Activated T-helper 17 cell treated with anti-CD3 and anti-CD28 coated beads, Interleukin-2, amount 50 U/mL, for 72 hours (primary cell): ENCODE data around the gene C1QTNF3. TPM values are rescaled to one million over a fixed set of nuclear protein-coding genes. Genes with fewer than 3 reads are reported as not detected.

Source experiments
- ATAC-seq: fragments of 150-1000 bp; cut with Tn5 transposase; replicated peaks from 2 replicates; pipeline ENCODE4 v1.10.0; 2021; ENCODE audit warnings: mild to moderate bottlenecking, moderate library complexity
- H3K27ac Mint-ChIP-seq: one replicate; pipeline ENCODE4 v1.8.0; 2022; ENCODE audit warnings: mixed read lengths
- H3K27me3 Mint-ChIP-seq: one replicate; pipeline ENCODE4 v1.8.0; 2022; ENCODE audit warnings: mixed read lengths
- H3K36me3 Mint-ChIP-seq: one replicate; pipeline ENCODE4 v1.8.0; 2022; ENCODE audit warnings: low read depth, mild to moderate bottlenecking, mixed read lengths
- H3K4me1 Mint-ChIP-seq: one replicate; pipeline ENCODE4 v1.8.0; 2022; ENCODE audit warnings: mixed read lengths
- H3K4me3 Mint-ChIP-seq: one replicate; pipeline ENCODE4 v1.8.0; 2022; ENCODE audit warnings: mild to moderate bottlenecking, mixed read lengths
- H3K9me3 Mint-ChIP-seq: one replicate; pipeline ENCODE4 v1.8.0; 2022; ENCODE audit warnings: mixed read lengths
- total RNA-seq, 2 donors: library from RNA; stranded (reverse); gene quantifications; one replicate each; pipeline ENCODE4 v1.2.3, GENCODE V29; 2022

The C1QTNF3 gene
- total RNA-seq, 2 donors from 2014 or later: 2.7 to 5.4 TPM

GRCh38 chr5:34058532-34058931, 15.5 kb upstream of the C1QTNF3 start:
- Mint-ChIP-seq H3K4me3 (no peak overlapping the region), H3K36me3 (peaks cover 6% of the 10 kb centered on the region), H3K27me3 (no peaks in the 10 kb centered on the region), H3K9me3 (peaks cover 4% of the 10 kb centered on the region), H3K27ac (no peak overlapping the region), H3K4me1 (no peaks in the 10 kb centered on the region)
- no peak for ATAC-seq

DNA sequence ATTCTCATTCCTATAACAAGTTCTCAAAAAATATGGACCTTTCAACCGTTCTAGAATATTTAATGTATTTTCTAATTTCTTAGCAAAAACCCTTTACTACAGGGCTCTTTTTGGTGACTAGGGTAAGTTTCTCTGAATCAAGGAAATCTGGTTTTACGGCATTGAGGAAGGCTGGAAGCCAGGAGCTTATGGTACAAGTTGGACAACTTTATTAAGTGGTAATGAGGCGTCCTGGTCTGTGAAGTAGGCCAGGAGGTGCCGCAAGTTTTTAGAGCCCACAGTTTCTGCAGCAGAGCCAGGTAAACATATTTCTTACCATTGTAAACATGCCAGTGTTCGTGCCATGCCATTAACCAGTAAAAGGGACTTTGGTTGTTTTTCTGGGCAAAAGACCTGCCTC, 14.6 kb upstream of the C1QTNF3 start:
- no peak overlapping the region for H3K27ac Mint-ChIP-seq
- no peaks in the 10 kb centered on the region for H3K9me3 Mint-ChIP-seq

GRCh38 chr5:34057118-34057517, 14.1 kb upstream of the C1QTNF3 start:
- Mint-ChIP-seq H3K36me3 (peaks cover 6% of the 10 kb centered on the region), H3K27me3 (no peaks in the 10 kb centered on the region), H3K4me1 (no peaks in the 10 kb centered on the region), H3K9me3 (no peaks in the 10 kb centered on the region), H3K4me3 (no peak overlapping the region), H3K27ac (no peak overlapping the region)
- ATAC-seq: peak; percentile 65

More for the DNA sequence above, 14.6 kb upstream of the C1QTNF3 start:
- no peak for ATAC-seq
- Mint-ChIP-seq H3K27me3 (no peaks in the 10 kb centered on the region), H3K4me3 (no peak overlapping the region), H3K36me3 (peaks cover 6% of the 10 kb centered on the region), H3K4me1 (no peaks in the 10 kb centered on the region)

DNA sequence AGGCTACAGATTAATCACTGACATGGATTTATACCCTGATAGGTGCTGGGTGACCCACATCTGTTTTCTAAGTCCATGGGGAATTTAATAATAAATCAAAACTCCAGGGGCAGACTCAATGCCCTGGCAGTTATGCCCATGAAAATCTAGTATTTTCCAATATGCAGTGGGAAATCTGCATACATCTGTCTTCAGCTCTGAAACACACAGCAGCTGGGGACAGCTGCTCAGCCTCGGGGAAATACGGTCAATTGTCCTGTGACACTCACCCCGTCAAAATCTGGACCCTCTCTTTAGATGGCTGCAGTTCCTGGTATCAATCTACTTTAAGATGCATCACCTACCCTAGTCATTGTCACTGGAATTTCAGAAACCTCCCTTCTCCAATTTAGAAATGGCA, 12.7 kb upstream of the C1QTNF3 start:
- no peaks in the 10 kb centered on the region for H3K4me1 Mint-ChIP-seq
- ATAC-seq: no peak
- H3K36me3 Mint-ChIP-seq: peaks cover 19% of the 10 kb centered on the region
- H3K4me3 Mint-ChIP-seq: no peak overlapping the region
- peaks cover 3% of the 10 kb centered on the region for H3K9me3 Mint-ChIP-seq
- H3K27me3 Mint-ChIP-seq: no peaks in the 10 kb centered on the region
- H3K27ac Mint-ChIP-seq: no peak overlapping the region

DNA sequence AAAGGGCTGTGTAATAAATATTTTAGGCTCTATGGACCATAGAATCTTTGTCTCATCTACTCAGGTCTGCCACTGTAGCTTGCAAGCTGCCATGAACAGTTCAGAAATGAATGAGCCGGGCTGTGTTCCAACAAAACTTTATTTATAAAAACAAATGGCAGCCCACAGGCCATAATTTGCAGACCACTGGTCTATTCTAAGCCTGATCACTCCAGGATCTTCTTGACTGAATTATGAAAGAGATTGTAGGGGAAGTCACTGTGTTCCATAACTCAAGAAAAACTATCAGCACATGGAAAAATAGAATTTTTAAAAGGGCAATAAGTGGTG, 11.4 kb upstream of the C1QTNF3 start:
- no peak overlapping the region for H3K27ac Mint-ChIP-seq
- no peaks in the 10 kb centered on the region for H3K27me3 Mint-ChIP-seq
- peaks cover 4% of the 10 kb centered on the region for H3K9me3 Mint-ChIP-seq
- no peaks in the 10 kb centered on the region for H3K4me1 Mint-ChIP-seq
- ATAC-seq: no peak
- H3K4me3 Mint-ChIP-seq: no peak overlapping the region
- peaks cover 19% of the 10 kb centered on the region for H3K36me3 Mint-ChIP-seq

- Mint-ChIP-seq H3K27me3 (no peaks in the 10 kb centered on the region), H3K27ac (no peak overlapping the region), H3K9me3 (peaks cover 4% of the 10 kb centered on the region), H3K36me3 (peaks cover 19% of the 10 kb centered on the region), H3K4me1 (no peaks in the 10 kb centered on the region), H3K4me3 (no peak overlapping the region)
- ATAC-seq: no peak
Observed at GRCh38 chr5:34053571-34054399, 10.8 kb upstream of the C1QTNF3 start.

DNA sequence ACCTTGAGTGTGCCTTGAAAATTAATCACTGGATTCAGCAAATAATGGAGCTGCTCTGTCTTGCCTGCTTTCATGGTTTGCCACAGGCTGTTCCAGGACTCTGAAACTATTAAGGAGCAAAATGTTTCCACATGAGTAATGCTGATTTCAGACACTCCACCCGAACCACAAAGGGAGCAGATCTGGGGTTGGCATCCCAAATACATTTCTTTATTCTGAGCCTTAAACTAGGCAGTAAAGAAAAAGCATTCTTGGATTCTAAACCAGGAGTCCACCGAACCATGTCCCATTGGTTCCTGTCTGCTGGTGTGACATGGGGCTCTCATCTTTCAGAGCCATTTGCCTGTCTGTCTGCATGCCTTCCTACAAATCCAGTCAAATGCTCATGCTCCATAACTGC, 10.1 kb upstream of the C1QTNF3 start:
- ATAC-seq: no peak
- H3K36me3 Mint-ChIP-seq: peaks cover 17% of the 10 kb centered on the region
- H3K27me3 Mint-ChIP-seq: no peaks in the 10 kb centered on the region
- no peak overlapping the region for H3K4me3 Mint-ChIP-seq
- H3K4me1 Mint-ChIP-seq: no peaks in the 10 kb centered on the region
- peaks cover 4% of the 10 kb centered on the region for H3K9me3 Mint-ChIP-seq
- no peak overlapping the region for H3K27ac Mint-ChIP-seq

GRCh38 chr5:34051374-34051980, 8.5 kb upstream of the C1QTNF3 start:
- no peak overlapping the region for H3K4me3 Mint-ChIP-seq
- no peak for ATAC-seq

GRCh38 chr5:34047774-34048572, 5.0 kb upstream of the C1QTNF3 start:
- Mint-ChIP-seq H3K4me3 (no peak overlapping the region), H3K36me3 (peaks cover 14% of the 10 kb centered on the region), H3K27me3 (no peaks in the 10 kb centered on the region), H3K9me3 (peaks cover 4% of the 10 kb centered on the region), H3K27ac (no peak overlapping the region), H3K4me1 (no peaks in the 10 kb centered on the region)
- ATAC-seq: no peak

More at GRCh38 chr5:34051374-34051980, 8.5 kb upstream of the C1QTNF3 start:
- Mint-ChIP-seq H3K9me3 (peaks cover 4% of the 10 kb centered on the region), H3K27me3 (no peaks in the 10 kb centered on the region), H3K36me3 (peaks cover 14% of the 10 kb centered on the region), H3K27ac (no peak overlapping the region), H3K4me1 (no peaks in the 10 kb centered on the region)

GRCh38 chr5:34047143-34047542, 4.1 kb upstream of the C1QTNF3 start:
- Mint-ChIP-seq H3K9me3 (peaks cover 4% of the 10 kb centered on the region), H3K4me1 (no peaks in the 10 kb centered on the region), H3K4me3 (no peak overlapping the region), H3K27ac (no peak overlapping the region), H3K36me3 (peaks cover 14% of the 10 kb centered on the region), H3K27me3 (no peaks in the 10 kb centered on the region)
- no peak for ATAC-seq

- Mint-ChIP-seq H3K4me3 (no peak overlapping the region), H3K27ac (no peak overlapping the region), H3K4me1 (no peaks in the 10 kb centered on the region), H3K9me3 (peaks cover 3% of the 10 kb centered on the region), H3K27me3 (no peaks in the 10 kb centered on the region), H3K36me3 (peaks cover 4% of the 10 kb centered on the region)
- no peak for ATAC-seq
Observed at GRCh38 chr5:34045996-34046395, 3.0 kb upstream of the C1QTNF3 start.

DNA sequence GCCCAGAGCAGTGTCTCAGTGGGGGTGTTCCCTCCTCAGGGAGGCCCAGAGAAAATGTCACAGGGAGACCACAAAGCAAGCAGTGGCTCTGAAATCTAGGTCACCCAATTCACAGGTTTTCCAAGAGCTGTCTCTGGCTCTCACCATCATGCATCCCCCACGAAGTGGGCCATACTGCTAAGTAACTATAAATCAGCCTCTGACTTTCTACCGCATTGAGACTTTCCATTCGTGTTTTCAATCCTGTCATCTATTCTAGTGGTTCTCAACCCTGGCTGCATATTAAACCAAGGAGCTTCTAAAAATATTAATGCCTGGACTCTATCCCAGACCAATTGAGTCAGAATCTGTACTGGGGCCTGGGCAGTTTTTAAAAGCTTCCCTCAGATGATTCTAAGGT, 2.0 kb upstream of the C1QTNF3 start:
- ATAC-seq: peak; percentile 42
- no peak overlapping the region for H3K4me3 Mint-ChIP-seq
- H3K36me3 Mint-ChIP-seq: no peaks in the 10 kb centered on the region
- H3K4me1 Mint-ChIP-seq: no peaks in the 10 kb centered on the region
- no peak overlapping the region for H3K27ac Mint-ChIP-seq
- H3K27me3 Mint-ChIP-seq: no peaks in the 10 kb centered on the region
- H3K9me3 Mint-ChIP-seq: no peaks in the 10 kb centered on the region

DNA sequence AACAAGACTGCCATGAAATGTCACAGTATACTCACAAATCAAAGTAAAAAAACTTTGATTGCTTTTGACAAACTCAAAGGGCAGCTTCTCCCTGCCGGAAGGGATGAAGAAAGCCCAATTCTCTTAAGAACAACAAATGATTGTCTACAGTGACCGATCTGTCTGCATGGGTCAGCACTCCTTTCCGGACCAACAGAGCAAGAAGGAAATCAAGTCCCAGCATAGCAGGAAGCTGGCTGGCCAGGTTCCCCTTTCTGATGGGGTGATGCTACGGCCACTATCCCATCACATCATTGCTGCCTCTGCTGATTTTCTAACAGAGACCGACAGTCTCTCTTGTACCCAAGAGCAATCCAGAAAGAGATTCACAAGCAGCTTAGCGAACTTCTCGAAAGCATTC, 692 bp downstream of the C1QTNF3 start:
- Mint-ChIP-seq H3K9me3 (peaks cover 3% of the 10 kb centered on the region), H3K4me1 (peaks cover 4% of the 10 kb centered on the region)

DNA sequence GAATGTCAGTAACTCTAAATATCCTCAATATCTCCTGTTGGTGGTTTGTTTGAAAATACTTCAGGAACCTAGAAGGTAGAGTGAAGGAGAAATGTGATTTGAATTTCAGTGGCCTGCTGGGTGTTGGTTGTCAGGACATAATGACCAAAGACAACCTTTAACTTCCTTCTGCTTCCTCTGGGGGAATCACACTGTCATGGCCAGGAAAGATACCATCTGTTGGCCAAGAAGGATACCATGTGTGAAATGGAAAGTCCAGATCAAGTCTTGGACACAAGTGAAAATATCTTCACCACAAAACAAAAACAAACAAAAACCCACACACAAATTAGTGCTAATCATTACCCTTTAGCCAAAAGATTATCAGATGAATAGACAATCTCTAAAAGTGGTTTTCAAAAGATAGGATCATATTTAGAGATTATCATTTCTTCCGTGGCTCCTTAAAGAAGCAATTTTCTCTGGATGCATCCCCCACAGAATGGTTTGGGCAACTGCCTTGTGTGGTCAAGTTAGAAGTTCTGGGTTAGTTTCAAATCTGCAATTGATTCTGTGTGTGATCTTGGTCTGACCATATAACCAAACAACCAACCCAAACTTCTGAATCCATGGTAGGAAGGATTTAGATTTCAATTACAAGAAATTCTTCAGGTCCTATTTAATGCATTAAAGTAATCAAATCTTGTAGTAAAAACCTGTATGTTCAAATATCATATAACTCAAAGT, 1.6 kb downstream of the C1QTNF3 start:
- H3K27me3 Mint-ChIP-seq: no peaks in the 10 kb centered on the region
- no peak for ATAC-seq
- peaks cover 4% of the 10 kb centered on the region for H3K4me1 Mint-ChIP-seq
- no peaks in the 10 kb centered on the region for H3K36me3 Mint-ChIP-seq
- peaks cover 3% of the 10 kb centered on the region for H3K9me3 Mint-ChIP-seq
- H3K4me3 Mint-ChIP-seq: no peak overlapping the region
- no peak overlapping the region for H3K27ac Mint-ChIP-seq

More for the DNA sequence above, 692 bp downstream of the C1QTNF3 start:
- no peak for ATAC-seq
- H3K4me3 Mint-ChIP-seq: no peak overlapping the region
- no peak overlapping the region for H3K27ac Mint-ChIP-seq
- H3K27me3 Mint-ChIP-seq: no peaks in the 10 kb centered on the region
- H3K36me3 Mint-ChIP-seq: no peaks in the 10 kb centered on the region
